Measurements from ENCODE around the gene ZBTB3.
A peak's percentile ranks its signal among the peaks of the same experiment; 100 is the strongest.

The ZBTB3 gene

DNA sequence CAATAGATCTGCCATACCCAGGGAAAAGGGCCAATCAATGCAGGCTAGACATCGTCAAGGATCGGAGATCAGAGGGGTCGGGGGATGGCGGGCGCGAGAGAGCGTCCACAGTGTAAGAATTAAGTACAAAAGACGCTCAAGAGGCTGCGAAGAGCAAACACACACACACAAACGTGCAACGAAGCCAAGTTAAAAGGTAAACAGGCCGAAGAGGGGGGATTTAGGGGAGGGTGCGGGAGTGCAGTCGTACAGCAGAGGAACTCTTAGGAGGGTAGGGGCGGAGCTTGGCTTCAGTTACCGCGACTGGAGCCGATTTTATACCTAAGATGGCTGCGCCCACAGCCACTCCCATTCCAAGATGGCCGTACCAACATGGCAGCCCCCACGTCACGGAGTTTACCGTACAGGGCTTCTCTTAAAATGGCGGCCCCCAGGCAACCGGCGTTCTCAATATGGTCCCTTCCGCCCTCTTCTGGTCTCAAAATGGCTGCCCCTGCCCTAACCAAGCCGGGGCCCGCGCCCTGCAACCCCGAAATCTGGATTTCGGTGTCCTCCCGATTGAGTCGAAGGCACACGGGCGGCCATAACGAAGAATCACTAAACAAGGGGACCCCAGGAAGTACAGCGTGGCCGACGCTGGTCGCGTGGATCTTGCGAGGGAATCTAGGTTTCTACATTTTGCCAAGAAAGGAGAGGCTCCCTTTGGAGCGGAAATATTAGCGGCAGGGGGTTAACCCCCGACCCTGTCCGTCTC lies 44.5 kb downstream of the ZBTB3 start:
- TF ChIP-seq, protein P1, sequence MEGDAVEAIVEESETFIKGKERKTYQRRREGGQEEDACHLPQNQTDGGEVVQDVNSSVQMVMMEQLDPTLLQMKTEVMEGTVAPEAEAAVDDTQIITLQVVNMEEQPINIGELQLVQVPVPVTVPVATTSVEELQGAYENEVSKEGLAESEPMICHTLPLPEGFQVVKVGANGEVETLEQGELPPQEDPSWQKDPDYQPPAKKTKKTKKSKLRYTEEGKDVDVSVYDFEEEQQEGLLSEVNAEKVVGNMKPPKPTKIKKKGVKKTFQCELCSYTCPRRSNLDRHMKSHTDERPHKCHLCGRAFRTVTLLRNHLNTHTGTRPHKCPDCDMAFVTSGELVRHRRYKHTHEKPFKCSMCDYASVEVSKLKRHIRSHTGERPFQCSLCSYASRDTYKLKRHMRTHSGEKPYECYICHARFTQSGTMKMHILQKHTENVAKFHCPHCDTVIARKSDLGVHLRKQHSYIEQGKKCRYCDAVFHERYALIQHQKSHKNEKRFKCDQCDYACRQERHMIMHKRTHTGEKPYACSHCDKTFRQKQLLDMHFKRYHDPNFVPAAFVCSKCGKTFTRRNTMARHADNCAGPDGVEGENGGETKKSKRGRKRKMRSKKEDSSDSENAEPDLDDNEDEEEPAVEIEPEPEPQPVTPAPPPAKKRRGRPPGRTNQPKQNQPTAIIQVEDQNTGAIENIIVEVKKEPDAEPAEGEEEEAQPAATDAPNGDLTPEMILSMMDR (IDR thresholded peaks at IDR 0.05; ENCODE audit: low read depth, low read length): no peak

DNA sequence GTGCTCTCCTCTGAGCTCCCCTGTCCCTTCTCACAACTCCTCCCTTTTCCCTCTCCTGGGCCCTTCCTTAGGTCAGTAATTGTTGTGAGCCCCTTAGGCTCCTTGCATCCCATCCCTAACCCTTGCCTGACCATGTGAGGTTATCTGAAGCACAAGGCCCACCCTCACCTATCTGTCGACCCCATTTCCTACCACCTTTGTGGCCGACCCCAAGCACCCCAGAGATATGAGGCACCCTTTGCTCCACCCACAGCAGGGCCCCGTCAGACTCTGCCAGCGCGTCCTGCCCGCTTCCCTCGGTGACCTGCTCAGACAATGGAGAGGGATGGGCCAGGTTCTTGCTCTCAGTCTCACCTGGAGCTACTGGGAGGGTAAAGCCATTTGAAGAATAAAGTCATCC lies 45.2 kb downstream of the ZBTB3 start:
- TF ChIP-seq, protein P1 (IDR thresholded peaks at IDR 0.05; ENCODE audit: low read depth, low read length): no peak
- peak overlapping the region; percentile 50 to 51 for H3K4me3 ChIP-seq (replicated peaks in 1 of 2; ENCODE audit: low read depth in 2 of 2, low read length in 2 of 2)
- DNase-seq (ENCODE audit: low read depth in 2 of 2): no peak

More for the DNA sequence above, 44.5 kb downstream of the ZBTB3 start:
- peak; percentile 99 for DNase-seq (ENCODE audit: low read depth in 2 of 2)
- peak overlapping the region; percentile 50 to 51 for H3K4me3 ChIP-seq (replicated peaks in 1 of 2; ENCODE audit: low read depth in 2 of 2, low read length in 2 of 2)

- no peak for DNase-seq (ENCODE audit: low read depth in 2 of 2)
- TF ChIP-seq, protein P1 (IDR thresholded peaks at IDR 0.05; ENCODE audit: low read depth, low read length): no peak
- peak overlapping the region in 1 of 2 donors; percentile 50 for H3K4me3 ChIP-seq (replicated peaks in 1 of 2; ENCODE audit: low read depth in 2 of 2, low read length in 2 of 2)
Observed at GRCh38 chr11:62708392-62708791, 45.6 kb downstream of the ZBTB3 start.

DNA sequence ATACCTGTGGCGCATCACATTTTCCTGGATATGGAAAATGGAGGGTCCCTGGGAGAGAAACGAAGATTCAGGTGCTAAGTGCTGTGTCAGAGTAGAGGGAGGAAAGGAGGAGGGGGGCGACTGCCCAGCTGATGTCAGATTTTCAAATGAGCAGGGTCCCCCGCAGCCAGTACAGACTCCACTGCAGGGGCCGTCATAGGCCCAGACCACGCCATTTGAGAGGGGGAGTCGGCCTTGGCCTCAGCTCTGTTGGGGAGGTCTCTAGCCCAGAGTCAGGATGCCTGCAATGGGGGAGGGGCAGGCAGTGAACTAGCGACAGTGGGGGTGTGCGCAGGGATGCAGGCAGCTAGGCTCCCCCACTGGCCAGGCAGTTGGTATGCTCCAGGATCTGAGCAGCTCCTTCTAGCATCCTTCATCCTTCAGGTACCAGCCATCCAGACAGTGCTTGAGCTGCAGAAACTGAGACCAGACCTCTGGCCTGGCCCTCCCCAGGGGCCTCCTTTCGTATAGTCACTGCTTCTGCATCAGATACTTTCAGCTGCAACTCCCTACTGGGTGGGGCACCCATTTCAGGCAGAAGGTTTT lies 46.6 kb downstream of the ZBTB3 start, which contains the start of the genes BSCL2 and GNG3:
Gene BSCL2 (minus strand): TSS at position 148 of the 585 bp plus-strand sequence. CDS start 229 bp downstream, outside the sequence.
Gene GNG3 (plus strand): TSS at position 400 of the 585 bp plus-strand sequence. CDS start 620 bp downstream, outside the sequence.
- H3K4me3 ChIP-seq (replicated peaks in 1 of 2; ENCODE audit: low read depth in 2 of 2, low read length in 2 of 2): peak within 1 kb of the TSS; percentile 37 to 40
- TF ChIP-seq, protein P1 (IDR thresholded peaks at IDR 0.05; ENCODE audit: low read depth, low read length): no peak
- no peak for DNase-seq (ENCODE audit: low read depth in 2 of 2)

DNA sequence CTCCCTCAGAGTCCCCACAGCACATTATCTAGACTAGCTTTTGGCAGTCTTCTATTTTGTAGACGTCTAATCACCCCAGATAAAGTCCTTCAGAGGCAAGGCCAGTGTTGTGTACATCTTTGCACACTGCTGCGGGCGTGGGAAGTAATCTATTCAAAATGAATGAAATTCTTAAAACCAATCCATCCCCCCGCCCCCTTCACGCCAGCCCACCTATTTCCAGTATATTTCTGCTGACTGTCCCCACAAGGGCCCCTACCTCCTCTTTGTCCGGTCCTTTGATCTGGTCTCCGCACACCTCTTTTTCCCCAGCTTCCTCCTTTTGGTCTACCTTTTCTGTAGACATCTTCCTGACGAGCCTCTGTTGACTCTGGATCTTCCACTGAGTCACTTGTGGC lies 47.1 kb downstream of the ZBTB3 start:
- no peak overlapping the region for H3K4me3 ChIP-seq (replicated peaks in 1 of 2; ENCODE audit: low read depth in 2 of 2, low read length in 2 of 2)
- DNase-seq (ENCODE audit: low read depth in 2 of 2): no peak
- TF ChIP-seq, protein P1 (IDR thresholded peaks at IDR 0.05; ENCODE audit: low read depth, low read length): no peak

DNA sequence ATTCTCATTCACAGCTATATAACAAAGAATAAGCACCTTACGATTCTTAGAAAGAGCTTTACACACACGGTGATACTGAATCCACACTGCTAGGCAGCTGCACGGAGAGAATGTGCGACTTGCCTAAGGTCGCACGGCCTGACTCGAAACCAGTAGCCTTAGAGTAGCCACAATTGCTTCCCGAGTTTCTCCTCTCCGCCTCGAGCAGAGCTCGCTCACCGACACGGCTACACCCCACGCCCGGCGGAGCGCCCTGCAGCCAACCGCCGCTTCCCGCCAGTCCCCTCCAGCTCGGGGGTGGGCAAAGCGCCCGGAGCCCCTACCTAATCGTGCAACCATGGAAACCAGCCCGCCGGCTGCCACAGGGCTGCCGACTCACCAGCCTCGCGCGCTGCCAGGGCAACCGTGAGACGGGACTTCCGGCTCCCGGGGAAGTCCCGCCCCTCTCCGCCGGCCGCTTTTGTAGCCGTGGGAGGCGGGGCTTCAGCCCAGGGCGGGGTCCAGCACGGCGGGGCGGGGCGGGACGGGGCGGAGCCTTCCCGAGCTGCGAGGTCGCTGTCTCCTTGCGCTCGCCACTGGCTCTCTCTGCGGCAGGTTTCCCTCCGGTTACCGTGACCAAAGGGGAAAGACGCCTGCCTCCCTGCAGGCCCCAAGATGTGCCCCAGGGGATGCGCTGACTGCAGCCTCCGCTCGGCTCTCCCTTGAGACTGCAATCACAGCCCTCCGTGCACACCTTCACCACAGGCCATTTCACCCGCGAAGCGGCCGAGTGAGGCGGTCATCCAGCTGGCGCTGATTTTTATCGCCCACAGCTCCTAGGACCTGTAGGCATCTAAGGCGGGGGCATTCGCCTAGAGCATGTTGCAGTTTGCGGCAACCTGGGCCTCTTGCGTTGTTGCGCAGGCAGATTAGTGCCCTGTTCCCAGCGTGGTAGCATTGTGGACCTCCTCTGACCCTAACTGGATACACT lies 47.8 kb downstream of the ZBTB3 start:
- peak overlapping the region; percentile 62 to 71 for H3K4me3 ChIP-seq (replicated peaks in 1 of 2; ENCODE audit: low read depth in 2 of 2, low read length in 2 of 2)
- DNase-seq (ENCODE audit: low read depth in 2 of 2): peak; percentile 92 to 97
- TF ChIP-seq, protein P1 (IDR thresholded peaks at IDR 0.05; ENCODE audit: low read depth, low read length): no peak
